Esophagus muscularis mucosa (tissue), 4 donors: ENCODE data around the gene APLP2.

Experiments
- CTCF ChIP-seq, 3 experiments: fragments of 200-600 bp in 2 of 3; fragments of 450-650 bp in 1 of 3; sonication (generic) in 2 of 3; IDR thresholded peaks; one replicate each; pipeline ENCODE4 v1.5.1; 2017 to 2019; ENCODE audit warnings: antibody characterized with exemption in 3 of 3, mild to moderate bottlenecking in 2 of 3, moderate library complexity in 1 of 3
- EP300 ChIP-seq: sonication (generic); formaldehyde crosslinking; IDR thresholded peaks from one replicate; pipeline ENCODE4 v1.6.1; 2017; ENCODE audit warnings: antibody characterized with exemption
- POLR2A ChIP-seq: fragments of 450-650 bp; IDR thresholded peaks from one replicate; pipeline ENCODE4 v1.6.1; 2017; ENCODE audit warnings: antibody characterized with exemption, moderate library complexity, mild to moderate bottlenecking, low read depth
- POLR2AphosphoS5 ChIP-seq, 2 donors: sonication (generic); formaldehyde crosslinking; IDR thresholded peaks; one replicate each; pipeline ENCODE4 v1.6.1; 2017; ENCODE audit warnings: antibody characterized with exemption in 2 of 2

DNA sequence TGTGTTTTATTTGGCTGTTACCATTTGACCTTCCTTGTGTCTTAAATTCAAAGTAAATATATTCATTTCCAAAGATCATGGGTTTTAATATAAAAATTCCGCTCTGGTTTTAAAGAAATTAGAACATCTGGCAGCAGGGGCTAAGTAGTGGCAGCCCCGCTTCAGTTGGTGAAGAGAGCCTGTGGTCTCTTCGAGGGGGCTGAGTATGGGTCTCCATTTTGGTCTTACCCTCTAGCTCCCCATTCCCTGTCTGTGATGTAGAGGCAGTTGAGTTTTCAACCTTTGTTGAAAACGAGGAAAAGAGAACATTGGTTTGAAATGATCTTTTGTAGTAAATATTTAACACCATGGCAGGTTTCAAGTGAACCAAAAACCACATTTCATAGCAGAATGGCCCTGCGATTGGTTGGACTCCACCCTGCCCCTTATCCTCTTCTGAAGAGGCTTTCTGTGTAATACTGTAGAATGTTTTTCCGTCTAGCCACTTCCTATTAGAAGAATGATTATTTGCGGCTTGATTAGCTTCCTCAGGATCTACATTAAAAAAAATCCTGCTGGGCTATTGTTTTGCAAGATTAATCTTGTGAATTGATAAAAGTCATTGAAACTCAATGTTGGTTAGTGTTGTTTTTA lies 17.7 kb downstream of the APLP2 start:
- TF ChIP-seq CTCF (IDR thresholded peaks at IDR 0.05) (no peak), POLR2A (no peak), POLR2AphosphoS5 (IDR thresholded peaks at IDR 0.05) (no peak), EP300 (no peak)
